ENCODE data around the gene BMF.
A peak's percentile ranks its signal among the peaks of the same experiment; 100 is the strongest.

The BMF gene

GRCh38 chr15:40102897-40103858 lies 5.5 kb downstream of the BMF start:
- DNase-seq = peak; percentile 27

GRCh38 chr15:40100947-40101905 lies 7.5 kb downstream of the BMF start:
- DNase-seq = peak; percentile 49

- DNase-seq = peak; percentile 18
These were observed 8.3 kb downstream of the BMF start for GRCh38 chr15:40100123-40100946.

GRCh38 chr15:40098489-40099261 lies 10.0 kb downstream of the BMF start:
- peak; percentile 95 for DNase-seq

- peak; percentile 75 for DNase-seq
These were observed 10.7 kb downstream of the BMF start for GRCh38 chr15:40097968-40098476.

GRCh38 chr15:40097096-40097967 lies 11.3 kb downstream of the BMF start:
- no peak for DNase-seq

- DNase-seq = no peak
These were observed 12.4 kb downstream of the BMF start for GRCh38 chr15:40096094-40096891.

- DNase-seq = no peak
These were observed 13.1 kb downstream of the BMF start for GRCh38 chr15:40095371-40096093.

- DNase-seq = no peak
These were observed 14.5 kb downstream of the BMF start for GRCh38 chr15:40094156-40094555.

- DNase-seq = peak; percentile 53
These were observed 15.5 kb downstream of the BMF start for GRCh38 chr15:40092979-40093869.

- peak; percentile 20 for DNase-seq
These were observed 16.3 kb downstream of the BMF start for GRCh38 chr15:40092256-40092978.

GRCh38 chr15:40091861-40092255 lies 16.8 kb downstream of the BMF start:
- DNase-seq = no peak

- DNase-seq = no peak
These were observed 17.8 kb downstream of the BMF start for GRCh38 chr15:40090774-40091455.

- no peak for DNase-seq
These were observed 19.5 kb downstream of the BMF start for GRCh38 chr15:40088929-40089755.

Data from MV-4-11 (cell line).